Breast epithelium (tissue), 3 donors: ENCODE data around the gene APH1B.

ENCODE experiments used
- POLR2A ChIP-seq: fragments of 450-650 bp; IDR thresholded peaks from one replicate; pipeline ENCODE4 v1.6.1; 2016; ENCODE audit warnings: antibody characterized with exemption, mild to moderate bottlenecking, moderate library complexity
- POLR2AphosphoS5 ChIP-seq, 3 donors: sonication (generic); formaldehyde crosslinking; IDR thresholded peaks; one replicate each; pipeline ENCODE4 v1.6.1; 2017; ENCODE audit warnings: antibody characterized with exemption in 3 of 3
- TF ChIP-seq, protein P1 (sequence below), 3 donors: fragments of 450-650 bp; IDR thresholded peaks; one replicate each; pipeline ENCODE4 v1.5.1; 2016 to 2017; ENCODE audit warnings: antibody characterized with exemption in 3 of 3, mild to moderate bottlenecking in 3 of 3, moderate library complexity in 3 of 3

DNA sequence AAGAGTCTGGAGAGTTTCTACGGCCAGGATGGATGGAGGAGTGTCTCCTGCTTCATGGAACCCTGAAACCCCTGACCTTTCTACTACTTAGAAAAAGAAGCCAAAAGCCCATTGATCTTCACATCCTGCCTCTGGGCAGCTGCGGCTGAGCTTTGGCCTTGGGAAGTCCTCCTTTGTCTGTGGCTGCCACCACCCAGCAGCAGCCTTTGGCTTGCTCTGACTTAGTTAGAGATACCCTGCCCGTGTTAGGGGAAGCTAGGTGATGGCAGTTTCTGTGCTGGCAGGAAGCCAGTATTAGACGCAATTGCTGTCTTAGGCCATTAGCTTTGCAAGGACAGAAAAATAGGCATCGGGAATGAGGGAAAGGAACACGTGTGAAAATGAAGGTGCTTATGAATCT lies 18.8 kb downstream of the APH1B start:
- TF ChIP-seq, protein P1, sequence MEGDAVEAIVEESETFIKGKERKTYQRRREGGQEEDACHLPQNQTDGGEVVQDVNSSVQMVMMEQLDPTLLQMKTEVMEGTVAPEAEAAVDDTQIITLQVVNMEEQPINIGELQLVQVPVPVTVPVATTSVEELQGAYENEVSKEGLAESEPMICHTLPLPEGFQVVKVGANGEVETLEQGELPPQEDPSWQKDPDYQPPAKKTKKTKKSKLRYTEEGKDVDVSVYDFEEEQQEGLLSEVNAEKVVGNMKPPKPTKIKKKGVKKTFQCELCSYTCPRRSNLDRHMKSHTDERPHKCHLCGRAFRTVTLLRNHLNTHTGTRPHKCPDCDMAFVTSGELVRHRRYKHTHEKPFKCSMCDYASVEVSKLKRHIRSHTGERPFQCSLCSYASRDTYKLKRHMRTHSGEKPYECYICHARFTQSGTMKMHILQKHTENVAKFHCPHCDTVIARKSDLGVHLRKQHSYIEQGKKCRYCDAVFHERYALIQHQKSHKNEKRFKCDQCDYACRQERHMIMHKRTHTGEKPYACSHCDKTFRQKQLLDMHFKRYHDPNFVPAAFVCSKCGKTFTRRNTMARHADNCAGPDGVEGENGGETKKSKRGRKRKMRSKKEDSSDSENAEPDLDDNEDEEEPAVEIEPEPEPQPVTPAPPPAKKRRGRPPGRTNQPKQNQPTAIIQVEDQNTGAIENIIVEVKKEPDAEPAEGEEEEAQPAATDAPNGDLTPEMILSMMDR (IDR thresholded peaks at IDR 0.05), result no peak
- TF ChIP-seq POLR2AphosphoS5 (IDR thresholded peaks at IDR 0.05) (no peak), POLR2A (no peak)
